GM23248 (cell line): ENCODE measurements around the gene SLC9A9.

Experiments
- EZH2 ChIP-seq: fragments of 200-600 bp; sonication (generic); IDR thresholded peaks from 2 replicates; pipeline ENCODE4 v1.6.1; 2018; ENCODE audit warnings: antibody characterized with exemption, mild to moderate bottlenecking; ENCODE audit not compliant: insufficient read depth, poor library complexity, severe bottlenecking
- EZH2phosphoT487 ChIP-seq: fragments of 200-600 bp; sonication (generic); IDR thresholded peaks from 2 replicates; pipeline ENCODE4 v1.6.1; 2018; ENCODE audit warnings: antibody characterized with exemption, moderate library complexity, mild to moderate bottlenecking, low read depth; ENCODE audit not compliant: insufficient read depth

GRCh38 chr3:143496191-143496590, 352.1 kb downstream of the SLC9A9 start:
- no peak for TF ChIP-seq EZH2
- no peak for TF ChIP-seq EZH2phosphoT487
